ENCODE data around the gene CACNA1G. TPM values are rescaled to one million over a fixed set of nuclear protein-coding genes. Genes with fewer than 3 reads are reported as not detected.

CACNA1G gene
- total and polyA plus RNA-seq, 4 donors = under 0.01 to 0.14 (median 0.01) TPM; not detected in 1

GRCh38 chr17:50556803-50557202 is 3.7 kb upstream of the CACNA1G start:
- DNase-seq (ENCODE audit: low spot score) = no peak
- Histone ChIP-seq H3K4me1 (ENCODE audit: control insufficient read depth in 4 of 4, insufficient read depth in 4 of 4, low read length in 3 of 4) (peaks cover 11 to 21% (median 17%) of the 10 kb centered on the region in 4 donors), H3K4me3 (ENCODE audit: low read depth in 1 of 3, low read length in 3 of 3) (no peak overlapping the region), H3K36me3 (ENCODE audit: control insufficient read depth in 4 of 4, insufficient read depth in 3 of 4, low read depth in 1 of 4, low read length in 3 of 4) (peaks cover 0 to 5% (median 1%) of the 10 kb centered on the region in 4 donors), H3K27me3 (ENCODE audit: control insufficient read depth in 4 of 4, insufficient read depth in 4 of 4, low read length in 3 of 4) (peaks cover 0 to 6% (median 0%) of the 10 kb centered on the region in 4 donors), H3K27ac (ENCODE audit: low read depth in 1 of 2, low read length in 2 of 2) (no peak overlapping the region), H3K9me3 (ENCODE audit: control insufficient read depth in 4 of 4, low read length in 3 of 4) (no peaks in the 10 kb centered on the region), H3K9ac (ENCODE audit: low read depth in 1 of 2, low read length in 2 of 2) (no peak overlapping the region)
- TF ChIP-seq RXRA (IDR thresholded peaks at IDR 0.05) (peak in 1 of 2 donors; percentile 35), JUND (IDR thresholded peaks at IDR 0.05) (no peak), HNF4A (conservative IDR thresholded peaks at IDR 0.05) (peak in 1 of 2 donors; percentile 39), HNF4G (IDR thresholded peaks at IDR 0.05) (no peak), FOXA2 (IDR thresholded peaks at IDR 0.05) (no peak), NR2F2 (IDR thresholded peaks at IDR 0.05) (no peak)
- 70% methylated on average over 5 of the region's 5 CpGs for WGBS

GRCh38 chr17:50557630-50558029 is 2.9 kb upstream of the CACNA1G start:
- Histone ChIP-seq H3K27me3 (ENCODE audit: control insufficient read depth in 4 of 4, insufficient read depth in 4 of 4, low read length in 3 of 4) (peaks cover 0 to 6% (median 1%) of the 10 kb centered on the region in 4 donors), H3K4me3 (ENCODE audit: low read depth in 1 of 3, low read length in 3 of 3) (no peak overlapping the region), H3K4me1 (ENCODE audit: control insufficient read depth in 4 of 4, insufficient read depth in 4 of 4, low read length in 3 of 4) (peaks cover 11 to 21% (median 17%) of the 10 kb centered on the region in 4 donors), H3K36me3 (ENCODE audit: control insufficient read depth in 4 of 4, insufficient read depth in 3 of 4, low read depth in 1 of 4, low read length in 3 of 4) (peaks cover 0 to 5% (median 1%) of the 10 kb centered on the region in 4 donors), H3K9ac (ENCODE audit: low read depth in 1 of 2, low read length in 2 of 2) (no peak overlapping the region), H3K27ac (ENCODE audit: low read depth in 1 of 2, low read length in 2 of 2) (no peak overlapping the region), H3K9me3 (ENCODE audit: control insufficient read depth in 4 of 4, low read length in 3 of 4) (no peaks in the 10 kb centered on the region)
- no peak for DNase-seq (ENCODE audit: low spot score)
- WGBS = 95% methylated on average over 4 of the region's 4 CpGs
- TF ChIP-seq HNF4G (IDR thresholded peaks at IDR 0.05) (no peak), FOXA1 (IDR thresholded peaks at IDR 0.05) (no peak), GABPA (IDR thresholded peaks at IDR 0.05 in 1 of 2, conservative IDR thresholded peaks at IDR 0.05 in 1 of 2) (no peak), RAD21 (IDR thresholded peaks at IDR 0.05) (no peak), NR2F2 (IDR thresholded peaks at IDR 0.05) (no peak), FOXA2 (IDR thresholded peaks at IDR 0.05) (no peak), HNF4A (conservative IDR thresholded peaks at IDR 0.05) (no peak), ATF3 (IDR thresholded peaks at IDR 0.05) (no peak), CTCF (IDR thresholded peaks at IDR 0.05; ENCODE audit: low read depth, low read length, missing input control) (no peak), REST (IDR thresholded peaks at IDR 0.05) (no peak), TAF1 (conservative IDR thresholded peaks at IDR 0.05) (no peak), RXRA (IDR thresholded peaks at IDR 0.05) (no peak)

All from liver (tissue), 9 donors.